ENCODE measurements around the gene KRT72.
"Not testable (repeated sequence)": the region's sequence is repeated elsewhere in the genome, so short reads cannot be mapped to it uniquely, and the experiment has no call there.

The KRT72 gene

GRCh38 chr12:52606096-52606495, 4.8 kb upstream of the KRT72 start:
- no peak for DNase-seq

- no peak for DNase-seq
These were observed 4.3 kb upstream of the KRT72 start for GRCh38 chr12:52605542-52605941.

GRCh38 chr12:52604859-52605258, 3.6 kb upstream of the KRT72 start:
- no peak for DNase-seq

GRCh38 chr12:52603314-52603713, 2.1 kb upstream of the KRT72 start:
- no peak for DNase-seq

GRCh38 chr12:52602552-52602951, 1.3 kb upstream of the KRT72 start:
- no peak for DNase-seq

GRCh38 chr12:52601671-52602070, 408 bp upstream of the KRT72 start:
- DNase-seq: no peak

- DNase-seq: no peak
These were observed 788 bp downstream of the KRT72 start for GRCh38 chr12:52600475-52600874.

- no peak for DNase-seq
These were observed 1.2 kb downstream of the KRT72 start for GRCh38 chr12:52600071-52600470.

GRCh38 chr12:52598966-52599365, 2.3 kb downstream of the KRT72 start:
- no peak for DNase-seq

- not testable (repeated sequence) for DNase-seq
These were observed 7.0 kb downstream of the KRT72 start for GRCh38 chr12:52594237-52594636.

GRCh38 chr12:52591521-52591920, 9.7 kb downstream of the KRT72 start:
- no peak for DNase-seq

- DNase-seq: no peak
These were observed 11.2 kb downstream of the KRT72 start for GRCh38 chr12:52590021-52590420.

GRCh38 chr12:52587563-52587962, 13.7 kb downstream of the KRT72 start:
- DNase-seq: no peak

GRCh38 chr12:52585946-52586345, 15.3 kb downstream of the KRT72 start:
- DNase-seq: no peak

- no peak for DNase-seq
These were observed 16.2 kb downstream of the KRT72 start for GRCh38 chr12:52585066-52585465.

GRCh38 chr12:52584156-52584682, 17.0 kb downstream of the KRT72 start:
- no peak for DNase-seq

GRCh38 chr12:52582971-52583456, 18.2 kb downstream of the KRT72 start:
- DNase-seq: peak; percentile 73

- DNase-seq: no peak
These were observed 18.8 kb downstream of the KRT72 start for GRCh38 chr12:52582486-52582885.

GRCh38 chr12:52581481-52581880, 19.8 kb downstream of the KRT72 start:
- DNase-seq: peak; percentile 35

GRCh38 chr12:52581066-52581465, 20.2 kb downstream of the KRT72 start:
- DNase-seq: no peak

GRCh38 chr12:52580496-52580895, 20.8 kb downstream of the KRT72 start:
- DNase-seq: no peak

- no peak for DNase-seq
These were observed 21.5 kb downstream of the KRT72 start for GRCh38 chr12:52579468-52580465.

GRCh38 chr12:52578469-52578868, 22.8 kb downstream of the KRT72 start:
- no peak for DNase-seq

- DNase-seq: no peak
These were observed 23.9 kb downstream of the KRT72 start for GRCh38 chr12:52577316-52577715.
